ENCODE measurements around the gene WDR47.
"Not testable (repeated sequence)": the region's sequence is repeated elsewhere in the genome, so short reads cannot be mapped to it uniquely, and the experiment has no call there.

Gene WDR47

DNA sequence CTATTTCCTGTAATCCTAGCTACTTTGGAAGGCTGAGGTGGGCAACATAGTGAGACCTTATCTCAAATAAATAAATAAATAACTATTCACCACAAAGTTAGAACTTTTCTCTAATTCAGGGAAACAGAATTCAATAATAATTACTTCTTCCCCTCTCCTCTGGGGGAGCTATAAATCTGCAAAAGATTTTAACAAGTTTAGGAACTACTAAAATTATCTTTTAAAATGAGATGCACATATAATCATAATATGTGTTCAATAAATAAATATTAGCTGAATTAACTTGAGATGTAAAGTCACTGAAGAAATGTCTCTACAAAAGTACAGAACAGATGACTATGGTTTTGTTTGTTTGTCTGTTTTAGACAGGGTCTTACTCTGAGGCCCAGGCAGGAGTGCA is 14.1 kb downstream of the WDR47 start:
- TF ChIP-seq ZFX (IDR thresholded peaks at IDR 0.05; ENCODE audit: borderline replicate concordance): no peak
- TF ChIP-seq, protein P1, sequence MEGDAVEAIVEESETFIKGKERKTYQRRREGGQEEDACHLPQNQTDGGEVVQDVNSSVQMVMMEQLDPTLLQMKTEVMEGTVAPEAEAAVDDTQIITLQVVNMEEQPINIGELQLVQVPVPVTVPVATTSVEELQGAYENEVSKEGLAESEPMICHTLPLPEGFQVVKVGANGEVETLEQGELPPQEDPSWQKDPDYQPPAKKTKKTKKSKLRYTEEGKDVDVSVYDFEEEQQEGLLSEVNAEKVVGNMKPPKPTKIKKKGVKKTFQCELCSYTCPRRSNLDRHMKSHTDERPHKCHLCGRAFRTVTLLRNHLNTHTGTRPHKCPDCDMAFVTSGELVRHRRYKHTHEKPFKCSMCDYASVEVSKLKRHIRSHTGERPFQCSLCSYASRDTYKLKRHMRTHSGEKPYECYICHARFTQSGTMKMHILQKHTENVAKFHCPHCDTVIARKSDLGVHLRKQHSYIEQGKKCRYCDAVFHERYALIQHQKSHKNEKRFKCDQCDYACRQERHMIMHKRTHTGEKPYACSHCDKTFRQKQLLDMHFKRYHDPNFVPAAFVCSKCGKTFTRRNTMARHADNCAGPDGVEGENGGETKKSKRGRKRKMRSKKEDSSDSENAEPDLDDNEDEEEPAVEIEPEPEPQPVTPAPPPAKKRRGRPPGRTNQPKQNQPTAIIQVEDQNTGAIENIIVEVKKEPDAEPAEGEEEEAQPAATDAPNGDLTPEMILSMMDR (IDR thresholded peaks at IDR 0.05): peak; percentile 44
- H3K27ac ChIP-seq: no peak overlapping the region

DNA sequence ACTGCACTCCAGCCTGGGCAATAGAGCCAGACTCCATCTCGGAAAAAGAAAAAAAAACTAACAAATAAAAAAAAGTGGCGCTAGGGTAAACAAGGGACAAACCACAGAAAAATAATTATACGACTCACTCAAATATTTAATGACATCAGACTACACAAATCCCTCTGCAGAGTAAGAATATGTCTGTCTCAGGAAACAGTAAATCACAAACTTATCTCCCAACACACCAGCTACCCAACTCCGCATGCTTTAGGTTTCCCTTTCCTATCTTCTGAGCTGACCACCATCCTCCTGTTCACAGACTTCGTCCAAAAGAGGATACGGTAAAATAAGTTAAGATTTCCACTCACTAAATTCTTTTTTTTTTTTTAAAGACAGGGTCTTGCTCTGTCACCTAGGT is 16.2 kb downstream of the WDR47 start:
- no peak for TF ChIP-seq ZFX (IDR thresholded peaks at IDR 0.05; ENCODE audit: borderline replicate concordance)
- TF ChIP-seq, protein P1 (IDR thresholded peaks at IDR 0.05): no peak
- H3K27ac ChIP-seq: no peak overlapping the region

DNA sequence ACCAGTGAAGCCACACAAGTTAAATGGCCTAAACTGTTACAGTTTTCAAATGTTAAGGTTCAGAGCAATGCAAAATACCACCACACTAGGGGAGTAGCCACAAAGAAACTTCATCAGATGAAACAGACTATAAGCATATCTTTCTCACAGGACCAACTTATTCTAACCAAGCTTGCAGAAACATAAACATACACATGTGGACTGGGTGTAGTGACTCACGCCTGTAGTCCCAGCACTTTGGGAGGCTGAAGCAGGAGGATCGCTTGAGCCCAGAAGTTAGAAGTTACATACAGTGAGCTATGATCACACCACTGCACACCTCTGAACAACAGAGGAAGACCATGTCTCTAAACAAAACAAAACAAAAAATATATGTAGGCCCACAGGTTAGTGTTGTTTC is 17.3 kb downstream of the WDR47 start:
- no peak for TF ChIP-seq ZFX (IDR thresholded peaks at IDR 0.05; ENCODE audit: borderline replicate concordance)
- TF ChIP-seq, protein P1 (IDR thresholded peaks at IDR 0.05): no peak
- H3K27ac ChIP-seq: no peak overlapping the region

DNA sequence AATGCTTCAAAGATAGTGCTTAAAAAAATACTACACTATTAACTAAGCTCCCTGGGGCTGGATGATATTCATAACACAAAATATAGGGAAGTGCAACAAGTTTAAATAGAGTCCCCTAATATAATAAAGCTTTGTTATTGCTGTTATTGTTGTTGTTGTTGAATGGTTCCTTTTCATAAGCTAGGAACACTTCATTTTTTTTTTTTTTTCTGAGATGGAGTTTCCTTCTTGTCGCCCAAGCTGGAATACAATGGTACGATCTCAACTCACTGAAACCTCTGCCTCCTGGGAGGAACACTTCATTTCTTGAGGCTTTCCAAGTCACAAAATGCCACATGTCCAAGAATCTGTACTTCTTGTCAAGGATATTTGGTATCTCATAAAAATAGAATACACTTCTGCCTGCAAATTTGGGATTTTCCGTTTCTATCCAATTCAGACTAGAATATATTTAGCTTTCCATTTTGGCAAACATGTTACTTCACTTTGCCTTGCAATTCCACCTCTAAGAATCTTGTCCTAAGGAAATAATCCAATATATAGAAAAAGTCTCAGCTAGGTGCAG is 21.1 kb downstream of the WDR47 start:
- H3K27ac ChIP-seq: no peak overlapping the region
- no peak for TF ChIP-seq ZFX (IDR thresholded peaks at IDR 0.05; ENCODE audit: borderline replicate concordance)
- TF ChIP-seq, protein P1 (IDR thresholded peaks at IDR 0.05): no peak

DNA sequence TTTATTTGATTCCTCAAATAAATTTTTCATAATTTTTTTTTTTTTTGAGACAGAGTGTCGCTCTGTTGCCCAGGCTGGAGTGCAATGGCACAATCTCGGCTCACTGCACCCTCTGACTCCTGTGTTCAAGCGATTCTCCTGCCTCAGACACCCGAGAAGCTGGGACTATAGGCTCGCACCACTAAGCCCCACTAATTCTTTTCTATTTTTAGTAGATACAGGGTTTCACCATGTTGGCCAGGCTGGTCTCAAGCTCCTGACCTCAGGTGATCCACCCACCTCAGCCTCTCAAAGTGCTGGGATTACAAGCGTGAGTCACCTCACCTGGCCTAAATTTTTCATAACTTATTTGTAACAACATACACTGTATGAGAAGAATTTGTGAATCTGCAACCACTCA is 24.2 kb downstream of the WDR47 start:
- H3K27ac ChIP-seq: not testable (repeated sequence)

- no peak overlapping the region for H3K27ac ChIP-seq
- TF ChIP-seq, protein P1 (IDR thresholded peaks at IDR 0.05): no peak
- no peak for TF ChIP-seq ZFX (IDR thresholded peaks at IDR 0.05; ENCODE audit: borderline replicate concordance)
Observed at GRCh38 chr1:109017134-109017533, 24.8 kb downstream of the WDR47 start.

- no peak for TF ChIP-seq ZFX (IDR thresholded peaks at IDR 0.05; ENCODE audit: borderline replicate concordance)
- TF ChIP-seq, protein P1 (IDR thresholded peaks at IDR 0.05): no peak
- no peak overlapping the region for H3K27ac ChIP-seq
Observed at GRCh38 chr1:109011335-109011734, 30.6 kb downstream of the WDR47 start.

GRCh38 chr1:108996622-108997021 is 45.3 kb downstream of the WDR47 start:
- not testable (repeated sequence) for H3K27ac ChIP-seq

Measured in 22Rv1 (cell line).